WTC11 (cell line): ENCODE measurements around the gene KAZALD1.

ENCODE experiments used
- KAT7 ChIP-seq: sonication (generic); formaldehyde crosslinking; IDR thresholded peaks from 2 replicates; pipeline ENCODE4 v1.8.1; 2023; ENCODE audit warnings: missing genetic modification reagents, mild to moderate bottlenecking, borderline replicate concordance
- USF2 ChIP-seq: sonication (generic); formaldehyde crosslinking; IDR thresholded peaks from 2 replicates; pipeline ENCODE4 v1.8.1; 2023; ENCODE audit warnings: mild to moderate bottlenecking, missing genetic modification reagents, moderate library complexity
- ZBTB21 ChIP-seq: sonication (generic); formaldehyde crosslinking; IDR thresholded peaks from 2 replicates; pipeline ENCODE4 v1.8.1; 2023; ENCODE audit warnings: mild to moderate bottlenecking, missing genetic modification reagents, borderline replicate concordance

- TF ChIP-seq KAT7, result no peak
- TF ChIP-seq USF2 (CRISPR knock-in tag), result no peak
- TF ChIP-seq ZBTB21, result no peak
Measured at GRCh38 chr10:101111547-101111946, 49.8 kb downstream of the KAZALD1 start.
